GM23338 (cell line): ENCODE data around the gene BHLHA15.

Experiments used
- TF ChIP-seq, protein P1 (sequence below): IDR thresholded peaks from one replicate; pipeline ENCODE4 v1.6.1; 2018; ENCODE audit warnings: antibody characterized with exemption; ENCODE audit not compliant: unreplicated experiment
- TF ChIP-seq, protein P2 (sequence below), 2 experiments: fragments of 200-600 bp in 1 of 2; sonication (generic) in 1 of 2; conservative IDR thresholded peaks; 2 replicates each; pipeline versions ENCODE4 v1.5.1 to v1.6.1; 2016 to 2017; ENCODE audit warnings: antibody characterized with exemption in 2 of 2, low read depth in 2 of 2, mild to moderate bottlenecking in 2 of 2, moderate library complexity in 1 of 2

DNA sequence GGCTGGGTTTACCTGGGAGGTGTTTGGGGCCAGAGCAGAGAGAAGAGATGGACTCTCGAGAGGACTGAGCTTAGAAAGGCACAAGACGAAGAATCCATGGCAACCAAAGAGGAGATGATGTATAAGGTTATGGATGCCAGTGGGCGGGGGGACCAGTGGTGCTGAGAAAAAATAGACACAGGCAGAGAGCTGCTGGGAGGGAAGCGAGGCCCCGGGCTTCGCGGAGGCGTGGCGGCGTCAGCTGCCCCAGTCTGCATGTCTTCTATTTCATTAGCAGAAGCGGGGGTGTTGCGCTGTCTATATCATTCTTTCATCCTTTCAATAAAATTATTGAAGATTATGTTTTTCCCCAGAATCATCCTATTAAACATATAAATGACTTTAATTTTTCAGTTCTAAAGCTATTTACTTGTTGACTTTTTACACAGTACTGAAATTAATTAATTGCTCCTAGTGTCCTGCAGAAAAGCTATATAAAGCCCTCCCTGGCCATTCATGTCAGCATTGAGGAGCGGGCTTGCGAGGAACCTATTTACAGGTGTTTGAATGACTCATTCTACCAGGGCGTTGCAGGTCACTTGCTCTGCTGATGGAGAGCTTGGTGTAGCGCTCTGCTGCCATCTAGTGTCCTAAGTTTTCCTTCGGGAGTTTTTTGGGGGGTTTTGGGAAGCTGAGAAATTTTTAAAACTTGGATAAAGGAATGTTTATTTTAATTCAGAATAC lies 42.9 kb upstream of the BHLHA15 start:
- TF ChIP-seq, protein P1, sequence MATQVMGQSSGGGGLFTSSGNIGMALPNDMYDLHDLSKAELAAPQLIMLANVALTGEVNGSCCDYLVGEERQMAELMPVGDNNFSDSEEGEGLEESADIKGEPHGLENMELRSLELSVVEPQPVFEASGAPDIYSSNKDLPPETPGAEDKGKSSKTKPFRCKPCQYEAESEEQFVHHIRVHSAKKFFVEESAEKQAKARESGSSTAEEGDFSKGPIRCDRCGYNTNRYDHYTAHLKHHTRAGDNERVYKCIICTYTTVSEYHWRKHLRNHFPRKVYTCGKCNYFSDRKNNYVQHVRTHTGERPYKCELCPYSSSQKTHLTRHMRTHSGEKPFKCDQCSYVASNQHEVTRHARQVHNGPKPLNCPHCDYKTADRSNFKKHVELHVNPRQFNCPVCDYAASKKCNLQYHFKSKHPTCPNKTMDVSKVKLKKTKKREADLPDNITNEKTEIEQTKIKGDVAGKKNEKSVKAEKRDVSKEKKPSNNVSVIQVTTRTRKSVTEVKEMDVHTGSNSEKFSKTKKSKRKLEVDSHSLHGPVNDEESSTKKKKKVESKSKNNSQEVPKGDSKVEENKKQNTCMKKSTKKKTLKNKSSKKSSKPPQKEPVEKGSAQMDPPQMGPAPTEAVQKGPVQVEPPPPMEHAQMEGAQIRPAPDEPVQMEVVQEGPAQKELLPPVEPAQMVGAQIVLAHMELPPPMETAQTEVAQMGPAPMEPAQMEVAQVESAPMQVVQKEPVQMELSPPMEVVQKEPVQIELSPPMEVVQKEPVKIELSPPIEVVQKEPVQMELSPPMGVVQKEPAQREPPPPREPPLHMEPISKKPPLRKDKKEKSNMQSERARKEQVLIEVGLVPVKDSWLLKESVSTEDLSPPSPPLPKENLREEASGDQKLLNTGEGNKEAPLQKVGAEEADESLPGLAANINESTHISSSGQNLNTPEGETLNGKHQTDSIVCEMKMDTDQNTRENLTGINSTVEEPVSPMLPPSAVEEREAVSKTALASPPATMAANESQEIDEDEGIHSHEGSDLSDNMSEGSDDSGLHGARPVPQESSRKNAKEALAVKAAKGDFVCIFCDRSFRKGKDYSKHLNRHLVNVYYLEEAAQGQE, result no peak
- TF ChIP-seq, protein P2, sequence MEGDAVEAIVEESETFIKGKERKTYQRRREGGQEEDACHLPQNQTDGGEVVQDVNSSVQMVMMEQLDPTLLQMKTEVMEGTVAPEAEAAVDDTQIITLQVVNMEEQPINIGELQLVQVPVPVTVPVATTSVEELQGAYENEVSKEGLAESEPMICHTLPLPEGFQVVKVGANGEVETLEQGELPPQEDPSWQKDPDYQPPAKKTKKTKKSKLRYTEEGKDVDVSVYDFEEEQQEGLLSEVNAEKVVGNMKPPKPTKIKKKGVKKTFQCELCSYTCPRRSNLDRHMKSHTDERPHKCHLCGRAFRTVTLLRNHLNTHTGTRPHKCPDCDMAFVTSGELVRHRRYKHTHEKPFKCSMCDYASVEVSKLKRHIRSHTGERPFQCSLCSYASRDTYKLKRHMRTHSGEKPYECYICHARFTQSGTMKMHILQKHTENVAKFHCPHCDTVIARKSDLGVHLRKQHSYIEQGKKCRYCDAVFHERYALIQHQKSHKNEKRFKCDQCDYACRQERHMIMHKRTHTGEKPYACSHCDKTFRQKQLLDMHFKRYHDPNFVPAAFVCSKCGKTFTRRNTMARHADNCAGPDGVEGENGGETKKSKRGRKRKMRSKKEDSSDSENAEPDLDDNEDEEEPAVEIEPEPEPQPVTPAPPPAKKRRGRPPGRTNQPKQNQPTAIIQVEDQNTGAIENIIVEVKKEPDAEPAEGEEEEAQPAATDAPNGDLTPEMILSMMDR (conservative IDR thresholded peaks at IDR 0.05; ENCODE audit: low read depth in 2 of 2), result peak; percentile 80 to 83
